IPS DF 6.9 (cell line): ENCODE results near the gene CDH24.

Experiments used
- DNase-seq: peaks from one replicate; pipeline ENCODE4 v3.0.0-alpha.2; 2013; ENCODE audit warnings: low read depth, low spot score
- H3K27ac ChIP-seq: one replicate; pipeline ENCODE4 v1.5.1; 2013; ENCODE audit warnings: low read length, control low read depth
- H3K27me3 ChIP-seq: 2 replicates; pipeline ENCODE4 v1.6.1; 2013; ENCODE audit warnings: mild to moderate bottlenecking, low read length; ENCODE audit not compliant: control insufficient read depth, insufficient read depth
- H3K36me3 ChIP-seq: 2 replicates; pipeline ENCODE4 v1.6.1; 2013; ENCODE audit warnings: low read length; ENCODE audit not compliant: control insufficient read depth, insufficient read depth
- H3K4me1 ChIP-seq: 2 replicates; pipeline ENCODE4 v1.6.1; 2013; ENCODE audit warnings: low read length; ENCODE audit not compliant: control insufficient read depth, insufficient read depth
- H3K4me3 ChIP-seq: 2 replicates; pipeline ENCODE4 v1.5.1; 2013; ENCODE audit warnings: mild to moderate bottlenecking, low read length
- H3K9me3 ChIP-seq: 2 replicates; pipeline ENCODE4 v1.6.1; 2013; ENCODE audit warnings: low read length, inconsistent platforms; ENCODE audit not compliant: control insufficient read depth, insufficient read depth
- WGBS: extraction: QIAGEN DNeasy Blood & Tissue Kit; methylation state at CpG from one replicate; pipeline ENCODE4 v1.1.7; 2013; ENCODE audit warnings: mixed read lengths, missing lambda C conversion rate; ENCODE audit not compliant: insufficient read length, insufficient coverage; 5-methylcytosine and 5-hydroxymethylcytosine counted together

The CDH24 gene, protein sequence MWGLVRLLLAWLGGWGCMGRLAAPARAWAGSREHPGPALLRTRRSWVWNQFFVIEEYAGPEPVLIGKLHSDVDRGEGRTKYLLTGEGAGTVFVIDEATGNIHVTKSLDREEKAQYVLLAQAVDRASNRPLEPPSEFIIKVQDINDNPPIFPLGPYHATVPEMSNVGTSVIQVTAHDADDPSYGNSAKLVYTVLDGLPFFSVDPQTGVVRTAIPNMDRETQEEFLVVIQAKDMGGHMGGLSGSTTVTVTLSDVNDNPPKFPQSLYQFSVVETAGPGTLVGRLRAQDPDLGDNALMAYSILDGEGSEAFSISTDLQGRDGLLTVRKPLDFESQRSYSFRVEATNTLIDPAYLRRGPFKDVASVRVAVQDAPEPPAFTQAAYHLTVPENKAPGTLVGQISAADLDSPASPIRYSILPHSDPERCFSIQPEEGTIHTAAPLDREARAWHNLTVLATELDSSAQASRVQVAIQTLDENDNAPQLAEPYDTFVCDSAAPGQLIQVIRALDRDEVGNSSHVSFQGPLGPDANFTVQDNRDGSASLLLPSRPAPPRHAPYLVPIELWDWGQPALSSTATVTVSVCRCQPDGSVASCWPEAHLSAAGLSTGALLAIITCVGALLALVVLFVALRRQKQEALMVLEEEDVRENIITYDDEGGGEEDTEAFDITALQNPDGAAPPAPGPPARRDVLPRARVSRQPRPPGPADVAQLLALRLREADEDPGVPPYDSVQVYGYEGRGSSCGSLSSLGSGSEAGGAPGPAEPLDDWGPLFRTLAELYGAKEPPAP

DNA sequence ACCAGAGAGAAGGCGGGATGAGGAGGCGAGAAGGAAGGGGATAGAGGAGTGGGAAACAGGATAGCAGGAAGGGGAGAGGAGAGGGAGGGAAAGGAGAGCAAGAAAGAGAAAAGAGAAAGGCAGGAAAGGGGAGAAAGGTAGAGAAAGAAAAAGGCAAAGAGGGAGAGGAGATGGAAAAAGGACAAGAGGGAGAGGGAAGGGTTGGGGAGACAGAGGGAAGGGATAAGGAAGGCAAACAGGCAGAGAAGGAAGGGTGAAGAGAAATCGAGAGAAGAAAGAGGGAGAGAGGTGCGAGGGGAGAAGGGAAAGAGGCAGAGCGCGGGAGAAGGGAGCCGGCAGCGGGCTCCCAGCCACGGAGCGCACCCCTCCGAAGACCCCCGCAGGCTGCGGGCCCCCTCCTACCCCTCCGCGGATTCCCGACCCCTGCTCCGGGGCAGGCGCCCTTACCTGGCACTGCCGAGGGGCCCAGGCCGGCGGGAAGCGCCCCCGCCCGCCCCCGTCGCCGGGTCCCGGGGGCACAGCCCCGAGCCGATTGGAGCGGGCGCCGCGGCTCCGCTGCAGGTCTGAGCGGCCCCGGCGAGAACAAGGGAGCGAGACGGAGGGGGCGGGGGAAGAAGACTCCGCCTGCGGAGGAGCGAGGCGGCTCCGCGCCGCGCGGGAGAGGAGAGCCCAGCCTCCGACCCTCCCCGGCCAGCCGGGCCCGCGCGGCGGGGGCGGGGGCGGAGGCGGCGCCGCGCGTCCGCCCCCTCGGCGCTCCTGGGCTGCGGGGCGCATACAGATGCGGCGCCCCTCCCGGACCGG lies at the start of gene CDH24:
CDH24 (minus strand) TSS at position 565 of the 801 bp plus-strand sequence. CDS start 1,787 bp downstream, outside the sequence.
- H3K4me3 ChIP-seq = peak within 1 kb of the TSS; percentile 70; the same call in 1 of the 2 replicates
- no peak within 1 kb of the TSS for H3K27ac ChIP-seq
- no CpG with 5 or more reads among the region's 73 CpGs for WGBS
- no peak for DNase-seq
- no peaks in the 10 kb centered on the region for H3K9me3 ChIP-seq
- H3K4me1 ChIP-seq = peaks cover 6% of the 10 kb centered on the region; the same call in 1 of the 2 replicates
- peaks cover 16% of the 10 kb centered on the region for H3K36me3 ChIP-seq
- H3K27me3 ChIP-seq = no peaks in the 10 kb centered on the region

DNA sequence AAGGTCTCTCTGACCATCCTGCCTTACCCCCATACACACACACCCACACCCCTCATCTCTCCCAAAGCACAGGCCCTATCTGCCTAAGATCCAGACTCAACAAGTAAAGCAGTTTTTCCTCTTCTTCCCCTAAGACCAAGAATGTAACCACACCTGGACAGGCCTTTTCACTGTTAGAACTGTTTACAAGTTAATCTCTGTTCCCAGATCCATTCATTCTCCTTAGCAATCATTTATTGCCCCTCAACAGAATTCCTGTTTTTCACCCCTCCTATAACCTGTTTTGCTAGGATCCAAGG lies 49.4 kb upstream of the CDH24 start:
- Histone ChIP-seq H3K4me3 (no peak overlapping the region), H3K27ac (no peak overlapping the region), H3K27me3 (no peaks in the 10 kb centered on the region), H3K9me3 (no peaks in the 10 kb centered on the region), H3K4me1 (0 out of 2 replicates have a peak, but pooled peaks cover 1% of the 10 kb centered on the region), H3K36me3 (no peaks in the 10 kb centered on the region)
- DNase-seq = no peak

DNA sequence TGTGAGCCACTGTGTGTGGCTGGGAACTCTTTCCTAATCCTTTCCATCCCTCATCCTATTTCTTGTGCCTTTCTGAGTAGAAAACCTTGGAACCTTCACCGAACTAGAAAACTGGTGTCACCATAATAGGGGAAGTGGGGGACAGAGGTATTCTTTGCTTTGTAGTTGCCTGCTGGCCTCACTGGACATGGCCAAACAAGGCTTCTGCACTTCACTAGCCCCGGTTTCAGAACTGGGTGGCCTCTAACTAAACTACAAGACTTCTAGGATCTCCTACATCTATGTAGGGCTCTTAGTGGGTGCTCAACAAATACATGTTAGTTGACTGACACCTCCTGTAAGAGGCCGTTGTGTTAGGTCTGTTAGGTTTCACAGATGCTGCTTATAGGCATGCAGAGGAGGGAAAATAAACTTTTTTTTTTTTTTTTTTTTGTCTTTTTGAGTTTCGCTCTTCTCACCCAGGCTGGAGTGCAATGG lies 48.1 kb upstream of the CDH24 start:
- Histone ChIP-seq H3K4me3 (no peak overlapping the region), H3K27me3 (no peaks in the 10 kb centered on the region), H3K36me3 (no peaks in the 10 kb centered on the region), H3K4me1 (0 out of 2 replicates have a peak, but pooled peaks cover 1% of the 10 kb centered on the region), H3K9me3 (no peaks in the 10 kb centered on the region), H3K27ac (no peak overlapping the region)
- DNase-seq = no peak
- WGBS = no CpG with 5 or more reads among the region's 4 CpGs

DNA sequence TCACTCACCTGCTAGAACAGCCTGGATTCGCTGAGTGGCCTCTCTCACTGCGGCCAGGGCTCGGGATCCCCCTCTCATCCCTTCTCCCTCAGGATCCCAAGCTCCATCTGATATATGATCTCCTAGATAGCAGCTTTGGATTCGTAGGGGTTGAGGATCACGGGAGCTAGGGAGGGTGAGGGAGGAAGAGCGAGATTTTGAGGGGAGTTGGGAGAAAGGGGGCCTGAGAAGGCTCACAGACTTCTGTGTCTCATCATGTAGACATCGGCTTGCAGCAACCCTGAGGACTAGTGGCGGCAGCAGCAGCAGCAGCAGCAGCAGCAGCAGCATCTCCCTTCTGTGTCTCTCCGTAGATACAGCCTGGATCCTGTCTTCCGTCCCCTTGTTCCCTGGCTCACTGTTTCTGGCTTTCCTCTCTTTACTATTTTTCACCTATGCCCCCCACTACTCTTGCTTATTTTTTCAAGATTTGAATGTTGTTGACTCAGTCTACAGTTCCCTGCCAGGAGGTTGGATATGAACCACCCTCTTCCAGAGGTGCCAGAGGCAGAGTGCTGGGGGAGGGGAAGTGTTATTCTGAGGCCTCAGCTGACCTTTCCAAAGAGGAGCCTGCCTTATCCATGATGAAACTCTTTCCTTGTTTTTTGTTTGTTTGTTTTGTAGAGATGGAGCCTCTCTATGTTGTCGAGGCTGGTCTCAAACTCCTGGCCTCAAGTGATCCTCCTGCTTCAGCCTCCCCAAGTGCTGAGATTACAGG lies 47.4 kb upstream of the CDH24 start, which contains the start of gene CIROP:
CIROP (minus strand) TSS at position 399 of the 757 bp plus-strand sequence; CDS start at position 330, 69 bp downstream.
- 100% methylated on average over 2 of the region's 11 CpGs for WGBS
- H3K27me3 ChIP-seq = no peaks in the 10 kb centered on the region
- H3K36me3 ChIP-seq = no peaks in the 10 kb centered on the region
- 0 out of 2 replicates have a peak, but pooled peaks cover 1% of the 10 kb centered on the region for H3K4me1 ChIP-seq
- no peak within 1 kb of the TSS for H3K27ac ChIP-seq
- no peak for DNase-seq
- no peak within 1 kb of the TSS for H3K4me3 ChIP-seq
- H3K9me3 ChIP-seq = no peaks in the 10 kb centered on the region

DNA sequence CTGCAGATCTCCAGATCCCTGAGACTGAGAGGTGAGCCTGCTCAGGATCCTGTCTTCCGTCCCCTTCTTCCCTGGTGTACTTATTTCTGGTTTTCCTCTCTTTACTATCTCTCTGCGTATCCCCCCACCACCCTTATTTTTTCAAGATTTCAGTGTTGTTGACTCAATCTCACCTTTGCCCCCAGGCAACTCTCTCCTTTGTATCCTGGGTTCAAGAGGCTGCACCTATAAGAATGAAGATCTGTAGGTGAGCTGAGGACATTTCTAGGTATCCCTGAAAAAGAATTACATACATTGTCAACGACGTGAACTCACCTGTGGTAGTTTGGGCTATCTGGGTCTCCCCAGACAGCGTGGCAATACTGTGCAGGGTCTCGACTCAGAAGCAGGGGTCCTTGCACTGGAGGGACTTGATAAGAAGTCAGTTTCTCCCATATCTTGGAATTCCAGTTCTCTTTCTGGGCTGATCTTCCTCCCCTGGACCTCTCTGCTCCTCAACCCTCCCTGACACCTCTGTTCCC lies 46.8 kb upstream of the CDH24 start:
- Histone ChIP-seq H3K36me3 (no peaks in the 10 kb centered on the region), H3K4me1 (0 out of 2 replicates have a peak, but pooled peaks cover 1% of the 10 kb centered on the region), H3K9me3 (no peaks in the 10 kb centered on the region), H3K27me3 (no peaks in the 10 kb centered on the region), H3K27ac (no peak overlapping the region), H3K4me3 (no peak overlapping the region)
- WGBS = no CpG with 5 or more reads among the region's 6 CpGs
- no peak for DNase-seq

DNA sequence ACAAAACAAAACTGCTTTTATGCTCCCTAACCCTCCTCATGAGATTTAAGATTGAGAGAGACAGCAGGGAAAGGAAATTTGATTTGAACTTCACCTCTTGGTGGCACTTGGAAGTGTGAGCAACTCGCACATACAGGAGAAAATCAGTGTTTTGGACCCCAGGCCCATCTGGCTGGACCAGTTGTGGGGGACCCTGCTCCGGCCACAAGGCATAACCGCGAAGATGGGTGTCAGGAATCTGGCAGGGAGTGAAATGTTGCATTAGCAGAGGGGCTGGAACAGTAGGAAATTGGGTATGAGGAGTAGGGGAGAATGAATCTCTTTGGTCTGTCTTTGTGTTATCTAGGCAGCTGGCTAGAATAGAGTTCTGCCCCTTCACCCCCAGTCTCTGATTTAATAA lies 46.3 kb upstream of the CDH24 start:
- no CpG with 5 or more reads among the region's 4 CpGs for WGBS
- Histone ChIP-seq H3K36me3 (no peaks in the 10 kb centered on the region), H3K27me3 (no peaks in the 10 kb centered on the region), H3K27ac (no peak overlapping the region), H3K9me3 (no peaks in the 10 kb centered on the region), H3K4me1 (0 out of 2 replicates have a peak, but pooled peaks cover 1% of the 10 kb centered on the region), H3K4me3 (no peak overlapping the region)
- DNase-seq = no peak

DNA sequence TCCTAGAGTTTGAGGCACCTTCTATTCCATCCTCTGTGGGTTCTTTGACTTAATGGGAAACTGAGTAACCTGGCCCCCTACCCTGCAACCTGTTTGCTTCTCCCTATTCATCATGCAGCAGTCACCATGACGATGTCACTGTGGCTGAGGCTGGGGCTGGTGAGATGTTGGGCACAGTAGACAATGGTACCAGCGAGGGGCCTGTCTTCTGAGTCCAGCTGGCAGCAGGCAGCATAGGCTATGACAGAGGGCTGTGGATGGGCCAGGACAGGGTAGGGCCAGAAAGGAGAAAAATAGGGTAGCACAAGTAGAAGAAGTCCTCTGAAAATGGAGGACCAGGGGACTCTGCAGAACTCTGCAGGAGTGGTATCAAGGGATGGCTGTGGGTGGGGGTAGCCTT lies 45.5 kb upstream of the CDH24 start:
- DNase-seq = no peak
- Histone ChIP-seq H3K4me1 (0 out of 2 replicates have a peak, but pooled peaks cover 1% of the 10 kb centered on the region), H3K27ac (no peak overlapping the region), H3K36me3 (peaks cover 5% of the 10 kb centered on the region; the same call in 1 of the 2 replicates), H3K4me3 (no peak overlapping the region), H3K27me3 (no peaks in the 10 kb centered on the region), H3K9me3 (no peaks in the 10 kb centered on the region)
- no CpG with 5 or more reads among the region's 2 CpGs for WGBS

DNA sequence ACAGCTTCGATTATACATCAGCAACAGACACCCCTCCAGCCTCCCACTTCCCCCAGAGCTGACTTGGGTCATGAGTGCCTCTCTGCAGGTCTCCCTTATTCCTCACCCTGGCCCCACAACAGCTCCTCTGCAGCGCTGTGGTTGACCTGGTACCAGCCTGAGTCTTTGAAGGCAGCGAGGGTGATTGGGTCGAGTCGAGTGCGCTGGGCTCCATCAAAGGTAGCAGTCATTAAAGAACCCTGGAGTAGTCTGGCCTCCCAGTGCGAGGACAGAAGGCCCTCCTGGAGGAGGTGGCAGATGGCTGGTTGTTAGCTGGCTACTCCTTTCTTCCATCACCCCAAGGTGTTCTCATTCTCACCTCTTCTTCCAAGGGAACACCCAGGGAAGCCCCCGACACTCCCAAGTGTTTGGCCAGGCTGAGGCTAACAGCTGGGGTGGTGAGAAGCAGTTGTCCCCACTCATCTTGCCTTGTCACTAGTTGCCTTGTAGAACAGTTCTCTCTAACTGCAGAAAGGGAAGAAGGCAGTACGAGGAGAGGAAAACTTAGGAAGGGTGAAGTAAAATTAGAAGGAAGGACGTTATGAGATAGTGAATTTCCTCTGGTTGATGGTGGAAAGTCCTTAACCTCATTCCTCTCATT lies 44.8 kb upstream of the CDH24 start:
- no peak for DNase-seq
- Histone ChIP-seq H3K27ac (no peak overlapping the region), H3K36me3 (peaks cover 7% of the 10 kb centered on the region; the same call in 1 of the 2 replicates), H3K4me3 (no peak overlapping the region), H3K27me3 (no peaks in the 10 kb centered on the region), H3K4me1 (0 out of 2 replicates have a peak, but pooled peaks cover 1% of the 10 kb centered on the region), H3K9me3 (no peaks in the 10 kb centered on the region)
- WGBS = 100% methylated on average over 2 of the region's 10 CpGs
